K562 (cell line): ENCODE results near the gene DNAJC15. TPM values are rescaled to one million over a fixed set of nuclear protein-coding genes. Genes with fewer than 3 reads are reported as not detected.

Experiments
- ATAC-seq: fragments of 200-7000 bp; cut with Tn5 transposase; 3 replicates; pipeline ENCODE4 v1.9.1; 2020; ENCODE audit warnings: moderate library complexity
- BruUV-seq: library from RNA; stranded (reverse); fragments of 400-500 nt; replicated peaks from 2 replicates; lab custom pipeline; 2021; lab: Mats Ljungman, UMichigan
- CTCF ChIA-PET: fragments of 300-600 bp; formaldehyde crosslinking; extraction: SDS; loops from one replicate; lab custom pipeline; 2021; ENCODE audit warnings: low intra/inter-chr PET ratio; lab: Yijun Ruan, JAX
- POLR2A ChIA-PET: fragments of 300-600, 350-650 bp; sonication (Branson Sonifier 250); formaldehyde crosslinking; extraction: SDS; loops from one replicate; lab custom pipeline; 2021; ENCODE audit warnings: antibody characterized with exemption, inconsistent platforms; lab: Yijun Ruan, JAX
- DNase-seq, 4 experiments: peaks; one replicate each; pipeline versions ENCODE4 v3.0.0 to v3.0.0-alpha.2; 2011 to 2018; ENCODE audit warnings: low spot score in 3 of 4, mixed read lengths in 3 of 4; ENCODE audit errors: extremely low read depth in 1 of 4
- FAIRE-seq: peaks from 2 replicates; lab custom pipeline; 2011; peaks lifted over from hg19 to GRCh38; lab: Jason Lieb, UNC
- H2AFZ ChIP-seq: 2 replicates; pipeline ENCODE4 v1.6.0; 2011; ENCODE audit warnings: low read depth, low read length, control low read depth, inconsistent platforms
- H3K27ac ChIP-seq: fragments of 200-600 bp; 3 replicates; pipeline ENCODE4 v1.8.0; 2011; ENCODE audit warnings: low read depth, mild to moderate bottlenecking, control low read depth, inconsistent platforms, low read length, moderate library complexity, mixed read lengths; ENCODE audit errors: extremely low read depth
- H3K27me3 ChIP-seq, 2 experiments: fragments of 300-600 bp in 1 of 2; 2 replicates in 1 of 2; 3 replicates in 1 of 2; pipeline versions ENCODE4 v1.6.0 to v1.8.0; 2011; ENCODE audit warnings: inconsistent platforms in 2 of 2, low read length in 2 of 2, mild to moderate bottlenecking in 1 of 2, mixed read lengths in 1 of 2, moderate library complexity in 1 of 2; ENCODE audit not compliant: control insufficient read depth in 2 of 2, insufficient read depth in 2 of 2
- H3K36me3 ChIP-seq: fragments of 300-600 bp; 3 replicates; pipeline ENCODE4 v1.8.0; 2011; ENCODE audit warnings: mild to moderate bottlenecking, low read length, inconsistent platforms; ENCODE audit not compliant: control insufficient read depth, insufficient read depth
- H3K4me1 ChIP-seq, 2 experiments: fragments of 200-600 bp in 1 of 2; replicated peaks in 1 of 2; 2 replicates in 1 of 2; 3 replicates in 1 of 2; pipeline versions ENCODE4 v1.5.1 to v1.8.0; 2011; ENCODE audit warnings: inconsistent platforms in 2 of 2, low read length in 2 of 2, mild to moderate bottlenecking in 1 of 2, mixed read lengths in 1 of 2, moderate library complexity in 1 of 2; ENCODE audit not compliant: control insufficient read depth in 2 of 2, insufficient read depth in 2 of 2
- H3K4me2 ChIP-seq: 2 replicates; pipeline ENCODE4 v1.6.1; 2011; ENCODE audit warnings: low read length, control low read depth, inconsistent platforms, mixed read lengths; ENCODE audit not compliant: insufficient read depth
- H3K4me3 ChIP-seq: fragments of 200-600 bp; sonication (generic), shearing (Covaris generic); 2 replicates; pipeline ENCODE4 v1.5.1; 2016; ENCODE audit warnings: control low read depth, inconsistent platforms
- H3K79me2 ChIP-seq: fragments of 200-600 bp; 3 replicates; pipeline ENCODE4 v1.8.0; 2011; ENCODE audit warnings: low read length, inconsistent platforms; ENCODE audit not compliant: control insufficient read depth, insufficient read depth
- H3K9ac ChIP-seq, 2 experiments: 2 replicates each; pipeline versions ENCODE4 v1.6.0 to v1.6.1; 2011; ENCODE audit warnings: low read depth in 2 of 2, low read length in 2 of 2, control low read depth in 1 of 2, inconsistent platforms in 1 of 2, mild to moderate bottlenecking in 1 of 2, mixed read lengths in 1 of 2; ENCODE audit not compliant: insufficient read depth in 1 of 2
- H3K9me1 ChIP-seq: one replicate; pipeline ENCODE4 v1.6.0; 2011; ENCODE audit warnings: inconsistent platforms, mild to moderate bottlenecking, low read length, moderate library complexity; ENCODE audit not compliant: control insufficient read depth, insufficient read depth
- H3K9me3 ChIP-seq: replicated peaks from 2 replicates; pipeline ENCODE4 v1.5.1; 2011; ENCODE audit warnings: low read depth, low read length, inconsistent platforms; ENCODE audit not compliant: control insufficient read depth, insufficient read depth
- H4K20me1 ChIP-seq: replicated peaks from 2 replicates; pipeline ENCODE4 v1.6.1; 2011; ENCODE audit warnings: low read length, inconsistent platforms, mixed read lengths; ENCODE audit not compliant: control insufficient read depth, insufficient read depth
- ETV5 ChIP-seq: sonication (generic); formaldehyde crosslinking; IDR thresholded peaks from 2 replicates; pipeline ENCODE4 v1.4.0; 2020; ENCODE audit warnings: low read depth, mild to moderate bottlenecking, missing genetic modification reagents
- EWSR1 ChIP-seq: fragments of 450-650 bp; IDR thresholded peaks from 2 replicates; pipeline ENCODE4 v1.6.1; 2018; ENCODE audit warnings: borderline replicate concordance, mild to moderate bottlenecking, low read depth, moderate library complexity; ENCODE audit not compliant: partially characterized antibody
- HMG20A ChIP-seq: fragments of 450-650 bp; formaldehyde crosslinking; conservative IDR thresholded peaks from 2 replicates; pipeline ENCODE4 v1.4.0; 2020; ENCODE audit warnings: mild to moderate bottlenecking, mixed read lengths
- JUN ChIP-seq, 2 experiments: sonication (generic) in 1 of 2; formaldehyde crosslinking in 1 of 2; IDR thresholded peaks; 2 replicates each; pipeline versions ENCODE4 v1.6.1 to v1.8.0; 2012 to 2022; ENCODE audit warnings: borderline replicate concordance in 2 of 2, mild to moderate bottlenecking in 2 of 2, improper control_type of control experiment in 1 of 2, low read depth in 1 of 2, low read length in 1 of 2, missing genetic modification reagents in 1 of 2
- PPARD ChIP-seq: fragments of 250-450 bp; sonication (Bioruptor Pico); IDR thresholded peaks from 2 replicates; pipeline ENCODE4 v1.8.0; 2022; ENCODE audit warnings: inconsistent platforms, mild to moderate bottlenecking, moderate library complexity
- RAD21 ChIP-seq, 2 experiments: fragments of 250-450 bp in 1 of 2; fragments of 450-650 bp in 1 of 2; sonication (Bioruptor Pico) in 1 of 2; formaldehyde crosslinking in 1 of 2; IDR thresholded peaks in 1 of 2; conservative IDR thresholded peaks in 1 of 2; 2 replicates each; pipeline versions ENCODE4 v1.4.0 to v1.8.0; 2020 to 2022; ENCODE audit warnings: mild to moderate bottlenecking in 2 of 2, moderate library complexity in 1 of 2
- ZNF77 ChIP-seq: fragments of 250-450 bp; sonication (Bioruptor Pico); IDR thresholded peaks from 2 replicates; pipeline ENCODE4 v1.5.0; 2020
- WGBS: fragments of 100-300 bp; shearing (Covaris generic); methylation state at CpG from one replicate; pipeline ENCODE4 v1.1.6; 2016; ENCODE audit warnings: low coverage, mixed read lengths; ENCODE audit not compliant: insufficient coverage; ENCODE audit errors: missing lambda C conversion rate; 5-methylcytosine and 5-hydroxymethylcytosine counted together
- in situ Hi-C: fragments of 300-500 bp; cut with MboI; formaldehyde crosslinking; loops from 4 replicates; pipeline ENCODE4 v1.15.0; 2018; ENCODE audit warnings: inconsistent platforms, mixed read lengths
- intact Hi-C: fragments of 100-400 bp; cut with micrococcal nuclease; formaldehyde crosslinking; loops from 2 replicates; pipeline ENCODE4 v1.14.2; 2022
- polyA plus RNA-seq, 8 experiments: library from polyadenylated mRNA; depleted of rRNA in 4 of 8; stranded (reverse) in 5 of 8; unstranded in 3 of 8; fragments of >200 nt; fragmentation: Nextera tagmentation in 2 of 8; fragmentation: Illumina TruSeq in 1 of 8; extraction: Ambion mirVana in 2 of 8; extraction: Trizol in 1 of 8; gene quantifications; 2 replicates each; pipeline versions ENCODE4 v1.2.1 to v1.2.3, GENCODE V29; 2011 to 2014; ENCODE audit warnings: inconsistent platforms in 1 of 8, missing spikeins in 1 of 8
- total RNA-seq, 7 experiments: library from RNA; depleted of rRNA in 6 of 7; stranded (reverse); fragments of >200 nt in 6 of 7; fragmentation: Illumina TruSeq in 2 of 7; extraction: Trizol in 2 of 7; gene quantifications; 2 replicates each; pipeline versions ENCODE4 v1.2.1 to v1.2.3, GENCODE V29; 2011 to 2021; ENCODE audit warnings: low replicate concordance in 1 of 7
- TF ChIP-seq, protein P1 (sequence below): sonication (generic); formaldehyde crosslinking; IDR thresholded peaks from 2 replicates; pipeline ENCODE4 v1.8.1; 2022; ENCODE audit warnings: missing genetic modification reagents
- TF ChIP-seq, protein P2 (sequence below): fragments of 250-450 bp; sonication (Bioruptor Pico); IDR thresholded peaks from 2 replicates; pipeline ENCODE4 v1.4.0; 2020; ENCODE audit warnings: mild to moderate bottlenecking, moderate library complexity
- TF ChIP-seq, protein P3 (sequence below), 3 experiments: IDR thresholded peaks in 2 of 3; conservative IDR thresholded peaks in 1 of 3; 2 replicates each; pipeline ENCODE4 v1.5.1; 2011 to 2012; ENCODE audit warnings: low read length in 3 of 3, mild to moderate bottlenecking in 3 of 3, control low read depth in 2 of 3, improper control_type of control experiment in 1 of 3, inconsistent platforms in 1 of 3, low read depth in 1 of 3, mixed read lengths in 1 of 3, moderate library complexity in 1 of 3; ENCODE audit not compliant: insufficient read depth in 2 of 3
- TF ChIP-seq, protein P4 (sequence below), 2 experiments: fragments of 450-650 bp in 1 of 2; sonication (generic) in 1 of 2; formaldehyde crosslinking; conservative IDR thresholded peaks; 2 replicates each; pipeline versions ENCODE4 v1.4.0 to v1.8.1; 2020 to 2022; ENCODE audit warnings: mild to moderate bottlenecking in 1 of 2, missing genetic modification reagents in 1 of 2

Gene DNAJC15
- total and polyA plus RNA-seq, 9 of the 15 experiments (the other 6 are each of a cell fraction or from before 2014, with no cell fraction given): 0.47 to 3.8 (median 1.0) TPM

DNA sequence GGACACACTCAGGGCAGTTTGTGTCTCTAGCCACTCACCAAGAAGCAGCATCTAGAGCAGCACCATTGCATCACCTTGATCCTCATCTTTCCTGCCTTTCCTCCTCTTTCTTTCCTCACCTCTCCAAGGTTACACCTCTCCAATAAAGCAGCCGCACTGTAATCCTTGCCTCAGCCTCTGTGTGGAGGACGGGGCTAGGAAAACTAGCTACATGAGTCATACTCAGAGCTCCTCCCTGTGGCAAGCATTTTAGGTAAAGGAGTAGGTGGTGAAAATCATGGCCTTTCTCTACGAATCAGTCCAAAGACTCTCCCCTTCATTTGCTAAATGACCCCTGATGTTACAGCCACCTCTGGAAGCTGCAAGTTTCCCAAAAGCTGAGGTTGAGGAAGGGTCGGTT, 108.9 kb downstream of the DNAJC15 start:
- no peak overlapping the region for H3K27ac ChIP-seq
- no peaks in the 10 kb centered on the region; a peak in 1 of 5 replicates for H3K27me3 ChIP-seq
- no peaks in the 10 kb centered on the region for H3K36me3 ChIP-seq
- CTCF ChIA-PET: no interaction called here
- H3K4me1 ChIP-seq: no peaks in the 10 kb centered on the region
- in situ Hi-C loops (no loop called here), intact Hi-C loops (loop anchor here (2.0 kb wide), 1 partner anchor 161 kb away; no protein-coding TSS in a partner anchor)
- H3K9me3 ChIP-seq: no peaks in the 10 kb centered on the region
- WGBS: 0% methylated on average over 3 of the region's 4 CpGs
- no peak overlapping the region for H3K4me3 ChIP-seq
- H3K9me1 ChIP-seq: no peaks in the 10 kb centered on the region
- peak; percentile 61 for ATAC-seq
- no peak overlapping the region for H3K4me2 ChIP-seq
- POLR2A ChIA-PET: interaction anchor here (0.6 to 0.7 kb wide), 2 partner anchors 324 to 572 kb away, joined by 3 to 4 read pairs; no protein-coding TSS in a partner anchor
- H2AFZ ChIP-seq: no peak overlapping the region
- no TSS peak for BruUV-seq
- no peak for FAIRE-seq
- H3K79me2 ChIP-seq: no peaks in the 10 kb centered on the region
- H3K9ac ChIP-seq: no peak overlapping the region
- no peaks in the 10 kb centered on the region for H4K20me1 ChIP-seq
- peak in 2 of 4 experiments; percentile 4 to 5 for DNase-seq
- TF ChIP-seq HMG20A (CRISPR knock-in tag) (no peak), EWSR1 (no peak), PPARD (CRISPR knock-in tag) (no peak), ETV5 (CRISPR knock-in tag) (no peak), JUN (IDR thresholded peaks at IDR 0.05; ENCODE audit: borderline replicate concordance, low read depth, low read length) (no peak), JUN (CRISPR knock-in tag; IDR thresholded peaks at IDR 0.05; ENCODE audit: borderline replicate concordance) (no peak), ZNF77 (CRISPR knock-in tag) (no peak), RAD21 (CRISPR knock-in tag; conservative IDR thresholded peaks at IDR 0.05 in 1 of 2, IDR thresholded peaks at IDR 0.05 in 1 of 2) (peak in 1 of 2 experiments; percentile 48; a peak in 2 of 4 replicates)
- TF ChIP-seq, protein P1, sequence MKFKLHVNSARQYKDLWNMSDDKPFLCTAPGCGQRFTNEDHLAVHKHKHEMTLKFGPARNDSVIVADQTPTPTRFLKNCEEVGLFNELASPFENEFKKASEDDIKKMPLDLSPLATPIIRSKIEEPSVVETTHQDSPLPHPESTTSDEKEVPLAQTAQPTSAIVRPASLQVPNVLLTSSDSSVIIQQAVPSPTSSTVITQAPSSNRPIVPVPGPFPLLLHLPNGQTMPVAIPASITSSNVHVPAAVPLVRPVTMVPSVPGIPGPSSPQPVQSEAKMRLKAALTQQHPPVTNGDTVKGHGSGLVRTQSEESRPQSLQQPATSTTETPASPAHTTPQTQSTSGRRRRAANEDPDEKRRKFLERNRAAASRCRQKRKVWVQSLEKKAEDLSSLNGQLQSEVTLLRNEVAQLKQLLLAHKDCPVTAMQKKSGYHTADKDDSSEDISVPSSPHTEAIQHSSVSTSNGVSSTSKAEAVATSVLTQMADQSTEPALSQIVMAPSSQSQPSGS (CRISPR knock-in tag): no peak
- TF ChIP-seq, protein P2, sequence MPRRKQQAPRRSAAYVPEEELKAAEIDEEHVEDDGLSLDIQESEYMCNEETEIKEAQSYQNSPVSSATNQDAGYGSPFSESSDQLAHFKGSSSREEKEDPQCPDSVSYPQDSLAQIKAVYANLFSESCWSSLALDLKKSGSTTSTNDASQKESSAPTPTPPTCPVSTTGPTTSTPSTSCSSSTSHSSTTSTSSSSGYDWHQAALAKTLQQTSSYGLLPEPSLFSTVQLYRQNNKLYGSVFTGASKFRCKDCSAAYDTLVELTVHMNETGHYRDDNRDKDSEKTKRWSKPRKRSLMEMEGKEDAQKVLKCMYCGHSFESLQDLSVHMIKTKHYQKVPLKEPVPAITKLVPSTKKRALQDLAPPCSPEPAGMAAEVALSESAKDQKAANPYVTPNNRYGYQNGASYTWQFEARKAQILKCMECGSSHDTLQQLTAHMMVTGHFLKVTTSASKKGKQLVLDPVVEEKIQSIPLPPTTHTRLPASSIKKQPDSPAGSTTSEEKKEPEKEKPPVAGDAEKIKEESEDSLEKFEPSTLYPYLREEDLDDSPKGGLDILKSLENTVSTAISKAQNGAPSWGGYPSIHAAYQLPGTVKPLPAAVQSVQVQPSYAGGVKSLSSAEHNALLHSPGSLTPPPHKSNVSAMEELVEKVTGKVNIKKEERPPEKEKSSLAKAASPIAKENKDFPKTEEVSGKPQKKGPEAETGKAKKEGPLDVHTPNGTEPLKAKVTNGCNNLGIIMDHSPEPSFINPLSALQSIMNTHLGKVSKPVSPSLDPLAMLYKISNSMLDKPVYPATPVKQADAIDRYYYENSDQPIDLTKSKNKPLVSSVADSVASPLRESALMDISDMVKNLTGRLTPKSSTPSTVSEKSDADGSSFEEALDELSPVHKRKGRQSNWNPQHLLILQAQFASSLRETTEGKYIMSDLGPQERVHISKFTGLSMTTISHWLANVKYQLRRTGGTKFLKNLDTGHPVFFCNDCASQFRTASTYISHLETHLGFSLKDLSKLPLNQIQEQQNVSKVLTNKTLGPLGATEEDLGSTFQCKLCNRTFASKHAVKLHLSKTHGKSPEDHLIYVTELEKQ (CRISPR knock-in tag): no peak
- TF ChIP-seq, protein P3, sequence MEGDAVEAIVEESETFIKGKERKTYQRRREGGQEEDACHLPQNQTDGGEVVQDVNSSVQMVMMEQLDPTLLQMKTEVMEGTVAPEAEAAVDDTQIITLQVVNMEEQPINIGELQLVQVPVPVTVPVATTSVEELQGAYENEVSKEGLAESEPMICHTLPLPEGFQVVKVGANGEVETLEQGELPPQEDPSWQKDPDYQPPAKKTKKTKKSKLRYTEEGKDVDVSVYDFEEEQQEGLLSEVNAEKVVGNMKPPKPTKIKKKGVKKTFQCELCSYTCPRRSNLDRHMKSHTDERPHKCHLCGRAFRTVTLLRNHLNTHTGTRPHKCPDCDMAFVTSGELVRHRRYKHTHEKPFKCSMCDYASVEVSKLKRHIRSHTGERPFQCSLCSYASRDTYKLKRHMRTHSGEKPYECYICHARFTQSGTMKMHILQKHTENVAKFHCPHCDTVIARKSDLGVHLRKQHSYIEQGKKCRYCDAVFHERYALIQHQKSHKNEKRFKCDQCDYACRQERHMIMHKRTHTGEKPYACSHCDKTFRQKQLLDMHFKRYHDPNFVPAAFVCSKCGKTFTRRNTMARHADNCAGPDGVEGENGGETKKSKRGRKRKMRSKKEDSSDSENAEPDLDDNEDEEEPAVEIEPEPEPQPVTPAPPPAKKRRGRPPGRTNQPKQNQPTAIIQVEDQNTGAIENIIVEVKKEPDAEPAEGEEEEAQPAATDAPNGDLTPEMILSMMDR (IDR thresholded peaks at IDR 0.05 in 2 of 3, conservative IDR thresholded peaks at IDR 0.05 in 1 of 3; ENCODE audit: insufficient read depth in 2 of 3, low read depth in 1 of 3, low read length in 3 of 3): peak in 2 of 3 experiments; percentile 35 to 40; a peak in 4 of 6 replicates
- TF ChIP-seq, protein P4, sequence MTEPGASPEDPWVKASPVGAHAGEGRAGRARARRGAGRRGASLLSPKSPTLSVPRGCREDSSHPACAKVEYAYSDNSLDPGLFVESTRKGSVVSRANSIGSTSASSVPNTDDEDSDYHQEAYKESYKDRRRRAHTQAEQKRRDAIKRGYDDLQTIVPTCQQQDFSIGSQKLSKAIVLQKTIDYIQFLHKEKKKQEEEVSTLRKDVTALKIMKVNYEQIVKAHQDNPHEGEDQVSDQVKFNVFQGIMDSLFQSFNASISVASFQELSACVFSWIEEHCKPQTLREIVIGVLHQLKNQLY (CRISPR knock-in tag; conservative IDR thresholded peaks at IDR 0.05): no peak
